SK-N-SH (cell line): ENCODE measurements around the gene CHST15.

Source experiments
- EP300 ChIP-seq, 2 experiments: IDR thresholded peaks; 2 replicates each; pipeline versions ENCODE4 v1.4.0 to v1.6.1; 2012; ENCODE audit warnings: borderline replicate concordance in 1 of 2, low read depth in 1 of 2, low read length in 1 of 2
- EZH2phosphoT487 ChIP-seq: fragments of 200-600 bp; sonication (generic); IDR thresholded peaks from 2 replicates; pipeline ENCODE4 v1.6.1; 2017; ENCODE audit warnings: low read depth, mixed run types, mild to moderate bottlenecking, antibody characterized with exemption, moderate library complexity, borderline replicate concordance
- POLR2AphosphoS5 ChIP-seq: IDR thresholded peaks from 2 replicates; pipeline ENCODE4 v1.6.1; 2012; ENCODE audit warnings: low read depth, low read length
- RAD21 ChIP-seq: IDR thresholded peaks from 2 replicates; pipeline ENCODE4 v1.6.1; 2012; ENCODE audit warnings: mild to moderate bottlenecking, low read length
- RCOR1 ChIP-seq: fragments of 150-350 bp; IDR thresholded peaks from 2 replicates; pipeline ENCODE4 v1.6.1; 2017; ENCODE audit warnings: antibody characterized with exemption, low read length
- RFX5 ChIP-seq: IDR thresholded peaks from 2 replicates; pipeline ENCODE4 v1.6.1; 2012; ENCODE audit warnings: mild to moderate bottlenecking, improper control_type of control experiment, low read length
- TAF1 ChIP-seq: IDR thresholded peaks from 2 replicates; pipeline ENCODE4 v1.6.1; 2012; ENCODE audit warnings: low read depth, mild to moderate bottlenecking, low read length, moderate library complexity, borderline replicate concordance
- USF2 ChIP-seq: fragments of 150-350 bp; IDR thresholded peaks from 2 replicates; pipeline ENCODE4 v1.6.1; 2017; ENCODE audit warnings: antibody characterized with exemption, low read length, low read depth, borderline replicate concordance
- YY1 ChIP-seq: IDR thresholded peaks from 2 replicates; pipeline ENCODE4 v1.4.0; 2012; ENCODE audit warnings: low read depth, mild to moderate bottlenecking
- TF ChIP-seq, protein P1 (sequence below): fragments of 200-600 bp; sonication (generic); IDR thresholded peaks from 2 replicates; pipeline ENCODE4 v1.6.1; 2017; ENCODE audit warnings: antibody characterized with exemption, mild to moderate bottlenecking, moderate library complexity

DNA sequence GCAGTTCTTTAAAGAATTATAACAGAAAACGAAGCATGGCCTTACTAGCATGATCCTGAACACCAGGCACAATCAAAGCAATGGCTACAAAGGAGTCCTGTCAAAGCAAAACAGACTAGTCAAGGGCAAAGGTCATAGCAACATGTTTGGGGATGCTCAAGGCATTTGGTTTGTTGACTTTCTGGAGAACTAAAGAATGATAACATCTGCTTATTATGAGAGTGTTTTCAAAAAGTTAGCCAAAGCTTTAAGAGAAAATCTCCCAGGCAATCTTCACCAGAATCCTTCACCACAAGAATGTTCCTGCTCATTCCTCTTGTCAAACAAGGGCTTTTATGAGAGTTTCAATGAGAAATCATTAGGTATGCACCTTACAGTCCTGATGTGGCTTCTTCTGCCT is 106.7 kb downstream of the CHST15 start:
- TF ChIP-seq RCOR1 (no peak), YY1 (no peak), EP300 (IDR thresholded peaks at IDR 0.05; ENCODE audit: borderline replicate concordance in 1 of 2, low read depth in 1 of 2, low read length in 1 of 2) (no peak), TAF1 (no peak), USF2 (no peak), EZH2phosphoT487 (no peak), RFX5 (no peak), POLR2AphosphoS5 (no peak), RAD21 (no peak)
- TF ChIP-seq, protein P1, sequence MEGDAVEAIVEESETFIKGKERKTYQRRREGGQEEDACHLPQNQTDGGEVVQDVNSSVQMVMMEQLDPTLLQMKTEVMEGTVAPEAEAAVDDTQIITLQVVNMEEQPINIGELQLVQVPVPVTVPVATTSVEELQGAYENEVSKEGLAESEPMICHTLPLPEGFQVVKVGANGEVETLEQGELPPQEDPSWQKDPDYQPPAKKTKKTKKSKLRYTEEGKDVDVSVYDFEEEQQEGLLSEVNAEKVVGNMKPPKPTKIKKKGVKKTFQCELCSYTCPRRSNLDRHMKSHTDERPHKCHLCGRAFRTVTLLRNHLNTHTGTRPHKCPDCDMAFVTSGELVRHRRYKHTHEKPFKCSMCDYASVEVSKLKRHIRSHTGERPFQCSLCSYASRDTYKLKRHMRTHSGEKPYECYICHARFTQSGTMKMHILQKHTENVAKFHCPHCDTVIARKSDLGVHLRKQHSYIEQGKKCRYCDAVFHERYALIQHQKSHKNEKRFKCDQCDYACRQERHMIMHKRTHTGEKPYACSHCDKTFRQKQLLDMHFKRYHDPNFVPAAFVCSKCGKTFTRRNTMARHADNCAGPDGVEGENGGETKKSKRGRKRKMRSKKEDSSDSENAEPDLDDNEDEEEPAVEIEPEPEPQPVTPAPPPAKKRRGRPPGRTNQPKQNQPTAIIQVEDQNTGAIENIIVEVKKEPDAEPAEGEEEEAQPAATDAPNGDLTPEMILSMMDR, result no peak
